Effector memory CD8-positive, alpha-beta T cell (primary cell): ENCODE results near the gene COL18A1.
"Not testable (repeated sequence)": the region's sequence is repeated elsewhere in the genome, so short reads cannot be mapped to it uniquely, and the experiment has no call there.

Source experiments
- ATAC-seq: fragments of 150-1000 bp; cut with Tn5 transposase; replicated peaks from 2 replicates; pipeline ENCODE4 v1.10.0; 2021; ENCODE audit warnings: mild to moderate bottlenecking, moderate library complexity
- DNase-seq, 3 experiments: peaks; one replicate each; pipeline ENCODE4 v3.0.0; 2021
- H3K27ac Mint-ChIP-seq, 2 donors: one replicate each; pipeline ENCODE4 v1.8.0; 2022; ENCODE audit warnings: mild to moderate bottlenecking in 2 of 2, mixed read lengths in 2 of 2, moderate library complexity in 2 of 2
- H3K27me3 Mint-ChIP-seq, 2 donors: one replicate each; pipeline ENCODE4 v1.8.0; 2022; ENCODE audit warnings: mixed read lengths in 2 of 2
- H3K36me3 Mint-ChIP-seq: one replicate; pipeline ENCODE4 v1.8.0; 2022; ENCODE audit warnings: mild to moderate bottlenecking, moderate library complexity, mixed read lengths; ENCODE audit not compliant: insufficient read depth
- H3K4me1 Mint-ChIP-seq, 2 donors: one replicate each; pipeline ENCODE4 v1.8.0; 2022; ENCODE audit warnings: low read depth in 2 of 2, mixed read lengths in 2 of 2
- H3K4me3 Mint-ChIP-seq, 2 donors: one replicate each; pipeline ENCODE4 v1.8.0; 2022; ENCODE audit warnings: mild to moderate bottlenecking in 2 of 2, mixed read lengths in 2 of 2, moderate library complexity in 2 of 2
- H3K9me3 Mint-ChIP-seq, 2 donors: one replicate each; pipeline ENCODE4 v1.8.0; 2022; ENCODE audit warnings: mixed read lengths in 2 of 2

The COL18A1 gene

DNA sequence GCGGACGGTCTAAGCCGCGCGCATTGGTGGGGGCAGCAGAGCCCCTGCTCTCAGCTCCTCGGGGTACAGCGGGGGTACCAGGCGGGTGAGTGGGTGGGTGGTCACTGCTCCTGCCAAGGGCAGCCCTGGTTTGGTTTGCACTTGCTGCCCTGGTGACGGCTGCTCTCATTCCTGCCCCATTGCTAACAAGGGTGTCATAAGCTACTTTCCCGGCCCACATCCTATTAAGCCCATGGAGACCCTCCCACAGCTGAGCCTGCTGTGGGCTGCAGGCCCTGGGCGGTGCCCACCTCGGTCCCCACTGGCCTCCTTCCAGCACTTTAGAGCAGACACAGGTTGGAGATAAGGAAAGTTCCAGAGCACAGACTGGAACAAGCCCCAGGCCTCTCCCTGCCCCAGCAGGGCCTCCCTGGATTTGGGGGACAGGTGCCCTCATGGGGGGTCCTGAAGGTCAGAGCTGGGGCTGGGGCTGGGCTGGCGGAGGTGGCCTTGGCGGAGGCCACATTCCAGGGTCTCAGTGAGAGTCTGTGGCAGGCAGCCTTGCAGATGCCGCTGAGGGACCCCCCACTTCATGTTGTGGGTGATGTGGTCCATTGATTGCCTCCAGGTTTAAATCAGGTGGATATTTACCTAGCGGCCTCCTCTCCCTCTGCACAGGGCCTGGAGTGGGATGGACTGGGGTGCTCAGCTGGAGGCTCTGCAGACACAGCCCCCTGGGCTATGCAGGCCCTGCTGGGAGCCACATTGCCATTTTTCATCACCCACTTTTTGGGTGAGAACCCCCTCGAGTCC, 27.0 kb downstream of the COL18A1 start:
- Mint-ChIP-seq H3K9me3 (no peaks in the 10 kb centered on the region), H3K4me1 (no peaks in the 10 kb centered on the region), H3K27ac (no peak overlapping the region), H3K4me3 (no peak overlapping the region), H3K36me3 (no peaks in the 10 kb centered on the region), H3K27me3 (peaks cover 0 to 51% of the 10 kb centered on the region in 2 donors)
- DNase-seq = no peak
- ATAC-seq = no peak

DNA sequence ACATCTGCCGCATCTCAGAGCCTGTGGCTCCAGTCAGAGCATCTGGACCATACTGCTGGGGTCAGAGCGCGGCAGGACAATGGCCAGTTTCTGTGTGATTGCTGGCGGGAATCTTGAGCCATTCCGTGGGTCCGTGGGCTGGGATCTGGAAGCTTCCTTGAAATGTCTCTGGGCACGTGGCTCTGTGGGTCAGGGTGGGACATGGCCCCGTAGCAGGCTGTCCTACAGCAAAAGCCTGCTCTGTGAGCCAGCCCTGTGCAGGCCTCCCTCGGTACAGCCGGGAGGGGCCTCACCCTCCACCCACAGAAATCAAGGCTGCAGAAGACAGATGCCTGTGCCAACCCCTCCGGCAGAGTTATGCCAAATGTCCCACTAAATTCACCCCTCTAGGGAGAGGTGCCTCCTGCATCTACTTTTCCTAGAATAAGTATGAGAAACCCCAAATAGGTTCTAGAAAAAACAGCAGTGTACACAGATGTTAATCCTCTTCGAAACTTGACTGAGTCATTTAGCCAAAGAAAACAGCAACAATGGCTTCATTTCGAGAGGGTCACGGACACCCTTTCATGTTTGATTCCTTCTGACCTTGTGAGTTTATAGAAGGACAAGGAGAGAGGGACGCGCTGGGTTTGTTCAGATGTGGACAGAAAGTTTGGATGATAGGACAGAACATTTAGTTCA, 27.8 kb downstream of the COL18A1 start:
- Mint-ChIP-seq H3K27me3 (peaks cover 0 to 51% of the 10 kb centered on the region in 2 donors), H3K36me3 (no peaks in the 10 kb centered on the region), H3K4me1 (no peaks in the 10 kb centered on the region), H3K9me3 (no peaks in the 10 kb centered on the region), H3K4me3 (no peak overlapping the region), H3K27ac (no peak overlapping the region)
- DNase-seq (no peak), ATAC-seq (no peak)

DNA sequence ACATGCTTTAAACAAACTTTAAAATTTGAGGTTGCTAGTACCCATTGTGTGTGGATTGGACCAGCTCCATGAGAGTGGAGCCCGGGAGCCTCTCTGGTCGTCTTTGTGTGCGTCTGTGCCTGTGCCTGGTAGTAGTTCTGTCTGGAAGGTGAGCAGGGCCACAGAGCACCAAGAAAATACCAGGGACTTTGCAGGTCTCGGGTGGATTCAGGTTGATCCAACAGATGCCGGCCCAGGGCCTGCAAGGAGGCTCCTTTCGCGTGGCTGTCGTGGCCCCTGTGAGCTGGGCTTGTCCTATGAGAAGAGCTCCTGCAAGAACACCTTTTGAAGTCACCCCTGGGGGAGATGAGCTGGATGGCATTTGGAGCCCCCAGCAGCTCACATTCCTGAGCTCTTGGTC, 28.3 kb downstream of the COL18A1 start:
- H3K27ac Mint-ChIP-seq = no peak overlapping the region

DNA sequence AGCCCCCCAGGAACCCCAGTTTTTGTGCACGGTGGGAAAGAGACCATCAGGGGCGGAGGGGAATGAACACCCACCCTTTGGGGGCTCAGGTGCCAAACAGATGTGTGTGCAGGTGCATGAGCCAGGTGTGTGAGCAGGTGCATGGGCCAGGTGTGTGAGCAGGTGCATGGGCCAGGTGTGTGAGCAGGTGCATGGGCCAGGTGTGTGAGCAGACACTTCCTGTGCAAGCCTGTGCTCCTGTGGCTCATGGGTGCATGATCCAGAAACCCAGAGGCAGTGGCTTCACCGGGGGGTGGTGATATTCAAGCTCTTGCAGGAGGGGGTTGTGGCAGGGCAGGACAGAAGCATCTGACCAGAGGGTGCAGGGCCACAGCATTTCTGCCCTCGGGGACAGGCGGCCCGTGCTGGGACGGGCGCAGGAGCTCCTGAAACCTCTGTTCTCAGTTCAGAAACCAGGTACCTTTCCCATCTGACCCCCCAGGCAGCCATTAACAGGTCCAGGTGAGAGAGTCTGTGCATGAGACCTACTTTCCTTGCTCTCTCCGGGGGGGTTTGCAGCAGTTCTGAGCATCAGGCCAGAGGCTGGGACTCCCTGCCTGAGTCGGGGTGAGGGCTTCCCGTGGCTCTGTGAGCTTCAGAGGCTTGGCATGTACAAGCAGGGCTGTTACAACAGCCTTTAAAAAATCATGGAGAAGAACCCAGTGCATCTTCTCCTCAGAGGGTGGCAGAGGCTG, 29.1 kb downstream of the COL18A1 start:
- peaks cover 0 to 2% of the 10 kb centered on the region in 2 donors for H3K4me1 Mint-ChIP-seq
- DNase-seq (no peak), ATAC-seq (no peak)
- H3K27ac Mint-ChIP-seq = no peak overlapping the region
- no peak overlapping the region for H3K4me3 Mint-ChIP-seq
- peaks cover 0 to 50% of the 10 kb centered on the region in 2 donors for H3K27me3 Mint-ChIP-seq
- no peaks in the 10 kb centered on the region for H3K36me3 Mint-ChIP-seq
- no peaks in the 10 kb centered on the region for H3K9me3 Mint-ChIP-seq

More for the DNA sequence above, 28.3 kb downstream of the COL18A1 start:
- Mint-ChIP-seq H3K27me3 (peaks cover 0 to 51% of the 10 kb centered on the region in 2 donors), H3K4me3 (no peak overlapping the region), H3K4me1 (no peaks in the 10 kb centered on the region), H3K36me3 (no peaks in the 10 kb centered on the region), H3K9me3 (no peaks in the 10 kb centered on the region)
- DNase-seq (no peak), ATAC-seq (no peak)

DNA sequence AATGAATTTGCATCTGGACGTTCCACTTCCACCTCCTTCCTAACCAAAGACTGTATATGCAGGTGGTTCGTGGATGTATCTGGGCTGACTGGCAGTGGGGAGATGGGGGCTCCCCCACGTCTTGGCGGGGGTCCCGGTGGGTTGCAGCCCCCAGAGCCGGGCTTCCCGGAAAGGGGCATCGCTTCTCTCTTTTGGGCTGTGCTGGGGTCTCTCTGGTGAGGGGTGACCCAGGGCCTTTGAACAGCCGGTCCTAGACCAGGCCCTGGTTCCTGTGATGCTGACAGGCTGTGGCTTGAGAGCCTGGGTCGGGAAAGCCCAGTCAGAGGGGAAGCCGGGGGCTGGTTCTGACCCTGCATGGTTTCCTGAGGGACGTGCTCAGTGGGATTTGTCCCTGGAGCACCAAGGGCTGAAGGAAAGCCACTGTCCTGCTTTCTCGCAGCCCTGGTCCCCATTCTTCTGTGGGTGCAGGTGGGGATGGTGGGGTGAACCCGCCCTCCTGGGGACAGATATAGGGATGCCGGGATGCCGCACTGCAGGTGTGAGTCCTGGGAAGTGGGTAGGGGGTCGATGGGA, 29.8 kb downstream of the COL18A1 start:
- DNase-seq (no peak), ATAC-seq (no peak)
- Mint-ChIP-seq H3K4me3 (no peak overlapping the region), H3K27me3 (peaks cover 0 to 43% of the 10 kb centered on the region in 2 donors), H3K9me3 (no peaks in the 10 kb centered on the region), H3K27ac (no peak overlapping the region), H3K36me3 (peaks cover 4% of the 10 kb centered on the region), H3K4me1 (peaks cover 6 to 8% of the 10 kb centered on the region in 2 donors)

DNA sequence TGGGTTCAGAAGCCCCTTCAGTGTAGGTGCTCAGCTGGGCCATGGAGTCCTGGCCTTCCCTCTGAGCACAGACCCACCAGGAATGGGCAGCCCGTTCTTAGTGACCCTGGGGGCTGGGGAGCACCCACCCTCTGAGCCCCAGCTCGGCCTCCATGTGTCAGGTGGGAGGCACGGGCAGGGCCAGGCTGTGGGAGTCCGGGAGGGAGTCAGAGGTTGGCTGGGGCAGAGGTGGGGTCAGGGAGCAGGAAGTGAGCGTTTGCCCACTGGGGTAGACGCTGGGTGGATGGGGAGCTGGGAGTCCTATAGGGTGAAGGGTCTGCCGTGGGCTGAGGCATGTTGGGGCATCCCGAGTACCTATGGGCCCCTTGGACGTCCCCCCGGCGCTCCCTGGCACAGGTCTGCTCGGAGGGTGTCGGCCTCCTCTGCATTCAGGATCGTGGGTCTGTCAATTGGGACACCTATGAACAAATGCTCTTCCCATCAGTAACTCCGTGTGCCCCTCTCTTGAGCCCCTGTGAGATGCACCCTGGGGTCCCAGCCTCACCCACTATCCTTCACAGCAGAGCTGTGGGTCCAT, 30.5 kb downstream of the COL18A1 start:
- no peak for ATAC-seq
- Mint-ChIP-seq H3K4me1 (peaks cover 6 to 8% of the 10 kb centered on the region in 2 donors), H3K36me3 (peaks cover 4% of the 10 kb centered on the region), H3K27me3 (peaks cover 0 to 36% of the 10 kb centered on the region in 2 donors), H3K4me3 (no peak overlapping the region), H3K27ac (no peak overlapping the region), H3K9me3 (no peaks in the 10 kb centered on the region)
- DNase-seq = no peak

DNA sequence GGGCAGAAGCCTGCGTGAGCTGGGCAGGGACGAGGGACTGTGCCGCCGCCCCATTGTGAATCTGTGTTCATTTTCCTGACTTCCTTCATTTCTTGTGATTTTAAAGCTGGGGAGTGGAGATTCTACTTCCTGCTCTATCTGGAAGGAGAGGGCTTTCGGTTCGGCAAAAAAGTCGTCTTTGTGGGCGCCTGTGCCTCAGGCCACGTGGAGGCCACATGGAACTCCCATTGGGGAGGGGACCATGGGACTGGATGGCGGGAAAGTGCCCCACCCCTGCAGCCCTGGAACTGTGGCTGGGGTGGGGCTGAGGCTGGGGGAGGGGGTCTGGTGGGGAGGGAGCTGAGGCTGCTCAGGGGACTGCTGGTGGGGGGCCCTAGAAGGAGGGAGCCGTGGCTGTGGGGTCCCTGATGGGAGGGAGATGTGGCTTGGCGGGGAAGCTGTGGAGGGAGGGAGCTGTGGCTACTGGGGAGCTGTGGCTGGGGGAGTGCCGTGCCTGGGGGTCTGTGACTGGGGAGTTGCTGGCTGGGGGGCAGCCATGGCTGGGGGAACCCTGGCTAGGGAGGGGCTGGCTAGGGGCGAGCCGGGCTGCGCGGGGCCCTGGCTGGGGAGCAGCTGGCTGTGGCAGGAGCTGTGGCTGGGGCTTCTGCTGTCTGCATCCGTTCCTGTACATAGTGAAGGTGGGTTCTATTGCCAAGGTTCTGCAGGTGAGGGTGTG, 31.5 kb downstream of the COL18A1 start:
- Mint-ChIP-seq H3K27ac (no peak overlapping the region), H3K36me3 (peaks cover 4% of the 10 kb centered on the region), H3K4me3 (no peak overlapping the region), H3K4me1 (peaks cover 6 to 8% of the 10 kb centered on the region in 2 donors), H3K27me3 (peaks cover 0 to 29% of the 10 kb centered on the region in 2 donors), H3K9me3 (no peaks in the 10 kb centered on the region)
- no peak for ATAC-seq
- DNase-seq = no peak

DNA sequence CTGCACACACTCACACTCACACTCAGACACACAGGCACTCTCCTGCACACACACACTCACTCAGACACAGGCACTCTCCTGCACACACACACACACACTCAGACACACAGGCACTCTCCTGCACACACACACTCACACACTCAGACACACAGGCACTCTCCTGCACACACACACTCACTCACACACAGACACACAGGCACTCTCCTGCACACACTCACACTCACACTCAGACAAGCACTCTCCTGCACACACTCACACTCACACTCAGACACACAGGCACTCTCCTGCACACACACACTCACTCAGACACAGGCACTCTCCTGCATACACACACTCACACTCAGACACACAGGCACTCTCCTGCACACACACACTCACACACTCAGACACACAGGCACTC, 32.9 kb downstream of the COL18A1 start:
- H3K36me3 Mint-ChIP-seq, H3K4me1 Mint-ChIP-seq, H3K27ac Mint-ChIP-seq, H3K4me3 Mint-ChIP-seq, H3K9me3 Mint-ChIP-seq, ATAC-seq, DNase-seq: not testable (repeated sequence)
- H3K27me3 Mint-ChIP-seq = peaks cover 0 to 29% of the 10 kb centered on the region in 2 donors

DNA sequence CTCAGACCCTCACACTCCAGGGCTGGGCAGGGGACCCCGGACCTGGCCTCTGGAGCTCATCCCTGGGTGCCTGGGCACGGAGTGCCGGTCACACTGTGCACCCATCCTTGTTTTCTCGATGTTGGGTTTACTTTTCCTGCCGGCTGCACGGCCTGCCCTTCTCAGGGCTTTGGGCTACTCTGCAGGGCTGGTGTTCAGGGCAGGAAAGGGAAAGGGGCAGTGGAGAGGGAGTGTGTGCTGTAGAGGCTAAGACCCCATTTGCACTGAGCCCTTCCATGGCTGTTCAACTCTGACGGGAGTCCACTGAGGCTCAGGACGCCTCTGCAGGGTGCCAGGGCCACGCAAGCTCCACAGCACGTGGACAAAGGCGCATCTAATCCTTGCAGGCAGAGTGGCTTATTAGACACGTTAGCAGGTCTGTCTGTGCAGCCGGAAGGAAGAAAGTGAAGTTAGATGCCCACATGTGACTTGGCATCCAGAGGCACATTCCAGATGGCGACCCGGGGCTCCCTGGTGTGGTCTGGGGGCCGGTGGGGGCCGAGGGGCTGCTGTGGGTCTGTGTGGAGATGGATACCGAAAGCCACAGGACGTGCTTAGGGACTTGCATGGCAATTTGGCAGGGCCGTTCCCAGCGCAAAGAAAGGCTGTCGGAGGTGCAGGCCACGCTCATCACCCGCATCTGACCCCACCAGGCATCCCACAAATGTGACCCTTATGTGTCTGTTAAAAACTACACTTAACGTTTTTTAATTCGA, 33.6 kb downstream of the COL18A1 start:
- Mint-ChIP-seq H3K36me3 (peaks cover 4% of the 10 kb centered on the region), H3K27me3 (peaks cover 0 to 22% of the 10 kb centered on the region in 2 donors), H3K4me3 (peak overlapping the region in 1 of 2 donors; percentile 60), H3K9me3 (no peaks in the 10 kb centered on the region), H3K27ac (peak overlapping the region; percentile 65 to 81), H3K4me1 (peaks cover 6 to 8% of the 10 kb centered on the region in 2 donors)
- ATAC-seq (no peak), DNase-seq (no peak)

DNA sequence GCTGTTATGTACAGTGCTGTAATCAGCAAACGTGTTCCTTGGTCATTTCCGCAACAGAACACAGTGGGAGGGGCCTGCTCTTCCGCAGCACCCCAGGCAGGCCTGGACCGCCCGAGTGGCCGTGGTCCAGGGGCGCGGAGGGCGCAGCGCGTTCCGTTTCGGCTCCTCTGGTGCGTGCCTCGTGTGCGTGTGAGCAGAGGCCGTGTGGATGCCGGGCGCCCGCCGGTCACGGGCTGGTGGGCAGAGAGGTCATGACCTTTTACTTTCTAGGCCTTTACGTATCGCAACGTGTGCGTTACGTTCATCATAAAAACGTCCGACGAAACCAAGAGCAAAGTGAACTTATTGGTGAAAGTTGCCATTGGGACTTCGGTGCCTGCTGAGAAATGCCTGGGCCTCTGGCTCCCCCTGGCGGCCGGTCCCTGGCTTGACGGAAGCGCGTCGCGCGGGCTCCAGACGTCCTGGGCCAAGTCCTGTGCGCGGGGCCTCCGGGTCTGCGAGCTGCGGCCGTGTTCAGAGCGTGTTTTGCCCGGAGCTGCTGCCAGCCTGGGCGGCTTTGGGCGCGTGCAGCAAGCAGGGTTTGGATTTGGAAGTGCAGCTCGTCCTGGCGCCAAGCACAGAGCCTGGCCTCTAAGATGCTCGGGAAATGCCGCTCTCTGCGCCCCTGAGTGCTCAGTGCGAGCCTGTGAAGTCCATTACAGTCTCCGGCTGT, 34.4 kb downstream of the COL18A1 start:
- peaks cover 8% of the 10 kb centered on the region for H3K36me3 Mint-ChIP-seq
- peak overlapping the region; percentile 65 to 81 for H3K27ac Mint-ChIP-seq
- H3K4me1 Mint-ChIP-seq = peaks cover 6 to 8% of the 10 kb centered on the region in 2 donors
- H3K4me3 Mint-ChIP-seq = peak overlapping the region; percentile 60 to 61
- peaks cover 0 to 21% of the 10 kb centered on the region in 2 donors for H3K27me3 Mint-ChIP-seq
- H3K9me3 Mint-ChIP-seq = no peaks in the 10 kb centered on the region
- ATAC-seq (peak; percentile 90), DNase-seq (peak; percentile 78 to 85 (median 84))

DNA sequence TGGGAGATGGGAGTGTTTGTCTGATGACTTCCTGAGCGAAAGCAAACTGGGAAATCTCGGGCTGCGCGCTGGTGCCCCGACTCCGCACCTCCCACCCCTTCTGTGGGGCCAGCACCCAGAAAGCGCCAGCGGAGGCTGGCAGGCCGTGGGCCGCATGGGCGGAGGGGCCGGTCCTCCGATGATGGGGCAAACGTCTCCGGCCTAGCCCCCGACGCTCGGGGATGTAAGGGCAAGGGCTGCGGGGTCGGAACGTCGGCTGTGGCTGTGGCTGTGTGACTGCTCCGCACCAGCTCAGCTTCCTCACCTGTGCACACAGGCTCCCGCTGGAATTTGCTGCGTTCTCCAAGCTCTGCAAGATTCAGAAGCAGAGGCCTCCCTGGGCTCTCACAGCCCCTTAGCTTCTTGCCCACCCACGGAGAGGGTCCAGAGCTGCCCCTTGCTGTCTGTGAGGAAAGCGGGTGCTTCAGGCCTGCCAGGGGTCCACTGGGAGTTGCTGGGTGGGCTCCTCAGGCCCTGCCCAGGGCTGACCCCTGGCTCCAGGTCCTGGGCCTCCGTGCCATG, 35.0 kb downstream of the COL18A1 start:
- no peak overlapping the region for H3K4me3 Mint-ChIP-seq
- peak overlapping the region; percentile 65 to 81 for H3K27ac Mint-ChIP-seq
- peaks cover under 1 to 21% of the 10 kb centered on the region in 2 donors for H3K27me3 Mint-ChIP-seq
- H3K36me3 Mint-ChIP-seq = peaks cover 10% of the 10 kb centered on the region
- no peaks in the 10 kb centered on the region for H3K9me3 Mint-ChIP-seq
- ATAC-seq (no peak), DNase-seq (no peak)
- H3K4me1 Mint-ChIP-seq = peaks cover 6 to 8% of the 10 kb centered on the region in 2 donors
